NCI-H2196 (cell line): Measurements from ENCODE around the gene LDB2.
A peak's percentile ranks its signal among the peaks of the same experiment; 100 is the strongest.

Source experiments
- DNase-seq: peaks from one replicate; lab custom pipeline; 2025; ENCODE audit not compliant: unreplicated experiment; lab: John Stamatoyannopoulos, UW

LDB2 gene

DNA sequence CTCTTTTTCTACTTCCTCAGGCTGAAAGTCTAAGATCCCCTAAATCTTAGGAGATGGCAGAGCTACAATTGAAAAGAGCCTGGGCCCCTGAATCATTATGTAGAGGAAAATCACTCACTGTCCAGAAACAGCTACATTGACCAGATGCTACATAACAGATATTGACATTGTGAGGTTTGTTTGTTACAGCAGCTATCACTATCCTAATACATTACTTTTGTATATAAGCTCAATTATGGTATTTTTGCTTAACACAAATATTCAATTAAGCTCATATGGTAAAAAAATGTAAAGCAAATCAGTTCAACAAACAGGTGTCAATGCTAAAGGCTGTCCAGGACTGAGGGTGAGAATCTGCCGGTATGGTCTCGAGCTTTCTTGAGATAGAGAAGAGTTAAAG lies 89.4 kb downstream of the LDB2 start:
- no peak for DNase-seq

DNA sequence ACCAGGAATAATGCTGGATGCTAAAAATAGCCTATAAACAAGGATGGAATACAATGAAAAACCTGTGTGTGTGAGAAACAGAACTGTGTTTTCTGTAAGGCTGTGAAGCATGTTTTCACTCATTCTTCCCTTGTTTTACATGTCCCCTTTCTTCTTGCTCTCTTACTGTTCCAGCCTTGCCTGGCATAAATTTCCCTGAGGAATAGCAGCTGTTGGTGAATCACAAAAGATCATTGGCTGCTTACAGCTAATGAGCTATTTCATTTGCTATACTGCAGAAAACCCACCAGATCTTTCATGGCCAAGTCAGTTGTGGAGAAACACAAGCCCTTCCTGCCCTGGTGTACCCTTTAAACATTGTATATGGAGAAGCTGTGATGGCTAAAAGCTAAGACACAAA lies 91.1 kb downstream of the LDB2 start:
- no peak for DNase-seq

DNA sequence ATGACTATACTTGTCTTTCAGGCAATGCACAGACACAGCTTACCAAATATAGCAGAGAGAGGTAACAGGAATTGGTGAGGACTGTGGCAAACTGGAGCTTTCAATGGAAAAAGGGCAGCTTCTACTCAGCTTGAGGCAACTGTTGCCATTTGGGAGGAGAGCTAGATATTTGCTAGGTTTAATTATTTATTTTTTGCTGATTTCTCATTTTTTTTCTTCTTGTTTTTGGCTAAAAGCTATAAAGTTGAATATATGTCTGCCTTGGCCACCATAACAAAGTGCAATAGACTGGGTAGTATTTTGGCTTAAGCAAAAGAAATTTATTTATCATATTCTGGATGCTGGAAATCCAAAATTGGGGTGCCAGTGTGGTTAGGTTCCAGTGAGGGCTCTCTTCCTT lies 93.9 kb downstream of the LDB2 start:
- DNase-seq = no peak

DNA sequence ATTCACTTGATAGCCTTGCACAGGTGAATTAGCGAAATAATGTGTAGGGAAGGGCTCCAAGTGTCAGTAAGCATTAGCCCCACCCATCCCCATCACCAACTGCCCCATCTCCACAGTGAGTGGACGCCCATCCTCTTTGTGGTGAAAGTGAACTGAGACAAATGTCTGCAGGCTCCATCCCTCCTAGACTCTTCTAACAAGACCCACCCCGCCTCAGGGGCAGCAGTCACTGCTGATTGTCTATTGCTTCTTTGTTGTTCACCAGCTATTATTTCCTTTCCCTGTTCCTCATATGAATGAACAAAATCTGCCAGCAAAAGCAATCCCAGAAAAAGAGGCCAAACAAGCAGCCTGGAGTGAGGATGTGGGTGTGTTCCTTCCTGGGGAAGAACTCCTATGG lies 96.4 kb downstream of the LDB2 start:
- no peak for DNase-seq

DNA sequence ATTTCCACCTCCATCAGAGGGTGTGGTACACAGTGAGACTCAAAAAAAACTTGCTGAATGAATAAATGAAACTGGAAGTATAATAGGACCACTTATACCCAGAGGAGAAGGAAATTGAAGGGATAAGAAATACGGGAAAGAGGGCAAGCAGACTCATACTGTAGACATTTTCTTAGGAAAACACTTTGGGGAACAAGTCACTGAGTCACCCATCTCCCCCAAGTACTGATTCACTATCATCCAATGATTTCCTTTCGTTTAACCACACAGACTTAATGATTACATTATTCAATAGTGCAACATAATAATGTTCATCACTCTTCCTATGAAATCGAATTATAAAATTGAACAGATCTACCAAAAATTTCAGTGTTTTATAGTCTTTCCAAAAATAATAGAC lies 97.1 kb downstream of the LDB2 start:
- DNase-seq = no peak

DNA sequence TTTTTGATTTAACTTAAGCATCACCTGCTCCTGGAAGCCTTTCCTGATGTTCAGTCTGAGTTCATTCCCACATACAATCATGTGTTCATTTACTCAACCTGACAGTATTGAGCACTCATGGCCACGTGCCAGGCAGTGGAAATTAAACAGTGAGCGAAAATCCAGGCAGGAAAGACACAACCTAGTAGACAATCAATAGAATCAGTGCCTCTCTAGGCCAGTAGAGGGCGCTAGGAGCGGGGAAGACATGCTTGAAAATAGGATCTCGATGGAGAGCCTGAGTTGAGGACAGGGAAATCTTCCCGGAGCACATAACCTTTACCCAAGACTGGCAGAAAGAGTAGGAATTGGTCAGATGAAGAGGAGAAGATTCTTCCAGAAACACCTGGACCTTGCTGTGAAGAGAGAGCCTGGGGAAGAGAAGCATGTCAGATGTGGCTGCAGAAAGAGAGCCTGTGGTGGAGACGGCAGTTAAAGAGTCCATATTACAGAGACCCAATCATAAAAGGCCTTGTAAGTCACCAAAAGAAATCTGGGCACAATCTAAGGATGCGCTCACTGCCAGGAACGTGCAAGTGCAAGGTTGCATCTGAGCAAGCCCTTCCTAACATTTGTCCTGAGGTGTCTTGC lies 103.5 kb downstream of the LDB2 start:
- DNase-seq = peak; percentile 5

DNA sequence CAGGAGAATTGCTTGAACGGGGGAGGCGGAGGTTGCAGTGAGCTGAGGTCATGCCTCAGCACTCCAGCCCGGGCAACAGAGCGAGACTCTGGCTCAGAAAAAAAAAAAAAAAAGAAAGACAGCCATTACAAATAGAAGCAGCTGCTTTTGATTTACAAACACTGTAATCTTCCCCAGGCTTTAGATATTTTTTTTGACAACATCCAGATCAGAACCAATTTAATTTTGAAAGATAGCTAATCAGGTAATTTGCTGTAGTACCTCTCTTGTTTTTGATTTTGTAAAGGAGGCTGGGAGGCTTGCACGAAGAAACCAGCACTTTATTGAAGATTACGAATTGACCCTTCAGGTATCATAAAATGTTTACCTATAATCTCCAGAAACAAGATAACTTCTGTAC lies 107.0 kb downstream of the LDB2 start:
- DNase-seq = no peak

DNA sequence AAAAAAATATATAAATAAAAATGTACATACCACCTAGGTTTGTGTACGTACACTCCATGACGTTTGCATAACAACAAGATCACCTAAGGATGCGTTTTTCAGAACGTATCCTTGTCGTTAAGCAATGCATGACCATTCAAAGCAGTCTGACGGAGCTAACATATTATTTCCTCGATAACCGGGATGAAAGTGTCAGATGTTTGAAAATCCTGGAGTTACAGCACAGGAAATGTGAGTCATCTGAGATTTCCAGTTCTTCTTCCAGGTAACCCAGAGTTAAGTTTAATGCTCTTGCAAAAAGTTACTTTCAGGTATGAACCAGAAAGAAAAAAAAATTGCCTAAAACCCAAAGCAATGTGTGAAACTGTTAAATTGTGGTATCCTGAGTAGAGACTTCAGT lies 107.9 kb downstream of the LDB2 start:
- DNase-seq = no peak

DNA sequence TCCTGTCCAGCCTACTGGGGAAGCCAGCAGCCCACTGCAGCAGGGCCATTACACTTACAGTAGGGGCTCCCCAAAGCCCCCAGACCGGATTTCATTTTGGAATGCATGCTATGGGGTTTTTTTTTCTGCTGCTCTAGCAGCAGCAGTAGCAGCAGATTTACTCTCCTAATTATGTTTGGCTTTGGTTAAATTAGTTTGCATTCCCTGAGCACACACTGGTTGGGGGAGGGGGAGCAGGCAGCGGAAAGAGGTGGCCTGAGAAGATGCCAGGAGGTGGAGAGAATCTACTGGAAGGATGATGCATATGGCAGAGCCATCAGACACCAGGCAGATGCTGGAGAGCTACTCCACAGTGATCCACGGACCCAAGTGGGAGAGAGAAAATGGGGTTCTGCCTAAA lies 109.6 kb downstream of the LDB2 start:
- no peak for DNase-seq

DNA sequence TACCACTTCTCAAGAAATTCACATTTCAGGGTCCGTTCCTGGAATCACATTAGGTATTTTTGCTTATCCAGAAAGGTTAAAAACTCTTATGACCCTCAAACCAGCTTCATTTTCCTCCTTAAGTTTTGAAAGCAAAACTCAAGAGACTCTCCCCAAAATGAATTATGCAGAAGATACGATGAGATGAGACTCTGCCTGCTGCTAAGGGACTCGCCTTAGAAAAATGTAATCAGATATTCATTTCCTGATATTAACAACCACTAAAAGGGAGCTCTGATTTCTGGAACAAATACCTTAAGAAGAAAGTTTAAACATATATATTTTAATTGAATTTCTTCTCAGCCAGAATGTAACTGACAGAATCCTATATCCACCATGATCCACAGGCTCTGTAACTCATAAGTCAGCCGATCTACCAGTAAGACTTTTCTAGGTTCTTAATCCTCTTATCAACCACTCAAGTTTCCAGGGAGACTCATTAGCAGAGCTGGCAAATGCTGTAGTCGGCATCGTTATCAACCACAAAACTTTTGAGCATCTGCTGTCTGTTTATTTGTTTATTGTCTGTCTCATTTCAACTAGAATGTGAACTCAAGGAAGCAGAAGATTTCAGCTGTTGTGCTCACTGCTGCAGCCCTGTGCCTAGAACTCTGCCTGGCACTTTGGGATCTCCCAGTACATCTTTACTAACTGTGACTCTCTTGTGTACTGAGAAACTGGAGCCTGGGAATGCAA lies 112.5 kb downstream of the LDB2 start:
- DNase-seq = no peak

DNA sequence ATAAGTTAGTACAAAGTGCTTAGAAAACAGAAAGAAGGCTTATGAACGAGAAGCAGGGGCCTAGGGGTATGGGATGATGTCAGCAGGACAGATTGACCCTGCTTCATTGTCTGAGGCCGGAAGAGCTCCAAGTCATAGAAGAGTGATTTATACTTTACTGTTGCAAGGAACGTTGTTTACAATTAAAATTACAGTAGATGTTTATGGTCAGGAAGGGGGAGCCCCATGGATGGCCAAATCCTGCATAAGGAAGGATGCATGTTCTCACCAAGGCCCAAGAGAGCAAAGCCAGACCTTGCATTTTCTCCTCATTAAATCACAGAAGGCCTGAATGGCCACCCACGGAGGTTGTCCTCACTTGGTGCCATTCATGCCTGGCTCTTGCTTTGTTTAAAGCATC lies 115.3 kb downstream of the LDB2 start:
- DNase-seq = no peak

DNA sequence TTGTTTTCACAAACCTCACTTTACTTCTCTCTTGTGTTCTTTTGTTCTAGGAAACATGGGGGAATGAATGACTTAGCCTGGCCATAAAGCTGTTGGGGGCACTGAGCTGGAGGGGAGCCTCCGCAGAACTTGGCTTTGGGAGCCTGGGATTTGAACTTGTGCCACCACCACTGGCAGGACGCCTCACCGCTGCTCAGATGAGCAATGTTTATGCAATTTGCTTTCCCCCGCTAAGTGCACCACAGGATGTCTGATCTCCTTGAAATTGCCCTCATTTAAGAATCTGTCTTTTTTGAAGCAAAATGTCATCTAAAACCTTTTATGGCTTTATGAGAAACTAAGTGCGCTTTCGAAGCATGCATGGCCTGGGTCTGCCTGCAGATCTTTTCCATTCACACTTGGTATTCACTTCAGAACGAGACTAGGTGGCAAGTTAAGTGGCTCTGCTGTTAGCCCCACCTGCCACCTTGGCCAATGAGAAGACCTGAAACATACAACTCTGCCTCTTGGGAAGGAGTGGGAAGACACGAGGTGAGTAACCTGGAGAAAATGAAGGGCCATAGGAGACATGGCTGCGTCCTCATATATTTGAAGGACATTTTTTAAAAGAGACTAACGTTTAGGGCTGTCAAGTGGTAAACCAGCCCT lies 119.3 kb downstream of the LDB2 start:
- no peak for DNase-seq

DNA sequence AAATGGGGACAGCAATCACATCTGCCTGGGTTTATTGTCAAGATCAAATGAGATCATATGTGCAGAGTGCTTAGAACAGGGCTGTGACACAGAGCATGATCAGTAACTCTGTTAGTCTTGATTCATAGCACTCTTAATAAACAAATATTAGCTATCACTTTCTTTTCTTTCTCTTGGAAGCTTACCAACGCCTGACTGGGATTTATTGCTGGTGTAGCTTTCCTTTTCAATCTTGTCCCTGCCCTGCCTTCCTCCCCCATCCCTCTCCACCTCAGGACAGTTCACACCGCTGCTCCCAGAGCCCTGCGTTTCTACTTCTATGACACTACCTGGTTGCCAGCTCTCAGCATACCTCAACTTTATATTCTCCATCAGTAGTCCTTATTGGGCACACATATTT lies 120.7 kb downstream of the LDB2 start:
- DNase-seq = no peak

DNA sequence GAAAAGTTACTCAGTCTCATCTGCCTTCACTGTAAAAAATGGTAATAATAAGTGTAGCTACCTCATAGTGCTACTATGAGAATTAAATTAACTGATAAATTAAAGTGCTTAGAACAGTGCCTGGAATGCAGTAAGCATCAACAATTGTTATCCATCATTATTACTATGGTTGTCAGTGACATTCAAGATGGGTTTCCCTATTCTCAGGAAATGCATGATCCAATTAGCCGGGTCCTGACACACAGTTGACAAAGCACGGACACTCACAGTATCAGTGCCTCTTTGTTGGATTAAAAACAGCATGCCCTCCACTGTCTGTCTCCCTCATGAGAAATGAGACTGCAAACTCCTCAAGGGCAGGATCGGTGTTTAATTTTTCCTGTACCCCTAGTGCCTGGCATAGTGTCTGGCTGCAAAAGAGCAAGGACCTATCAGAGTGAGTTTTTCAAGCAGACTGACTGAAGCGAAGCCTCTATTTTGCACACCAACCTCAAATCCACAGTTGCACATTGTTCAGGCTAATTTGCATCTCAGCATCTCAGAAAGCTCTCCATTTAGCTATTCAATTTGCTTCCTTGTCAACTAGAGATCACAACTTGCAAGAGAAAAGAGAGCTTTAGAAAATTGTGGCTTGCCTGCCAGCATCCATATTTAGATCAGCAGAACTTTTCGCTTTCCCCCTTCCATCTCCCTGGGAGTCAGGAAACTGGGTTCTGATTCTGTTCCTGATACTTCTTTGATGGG lies 122.9 kb downstream of the LDB2 start:
- no peak for DNase-seq

DNA sequence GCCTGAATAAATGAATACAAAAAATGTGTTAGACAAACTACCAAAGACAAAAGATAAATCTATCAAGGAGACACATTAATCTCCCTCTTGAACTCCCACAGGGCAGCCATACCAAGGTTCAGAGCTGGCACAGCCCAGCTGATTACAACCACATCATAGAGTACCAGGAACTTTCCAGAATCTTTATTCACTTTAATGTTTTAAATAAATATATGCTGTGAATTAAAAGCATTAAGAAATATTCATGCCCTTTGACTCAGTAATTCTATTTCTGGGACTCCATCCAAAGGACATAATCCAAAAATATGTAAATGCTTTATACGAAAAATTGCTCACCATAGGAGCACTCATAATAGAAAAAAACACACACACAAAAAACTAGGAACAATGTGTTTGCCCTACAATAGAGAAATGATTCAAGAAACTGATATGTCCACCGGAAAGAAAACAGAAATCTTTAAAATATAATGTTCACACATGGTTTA lies 126.0 kb downstream of the LDB2 start:
- no peak for DNase-seq

DNA sequence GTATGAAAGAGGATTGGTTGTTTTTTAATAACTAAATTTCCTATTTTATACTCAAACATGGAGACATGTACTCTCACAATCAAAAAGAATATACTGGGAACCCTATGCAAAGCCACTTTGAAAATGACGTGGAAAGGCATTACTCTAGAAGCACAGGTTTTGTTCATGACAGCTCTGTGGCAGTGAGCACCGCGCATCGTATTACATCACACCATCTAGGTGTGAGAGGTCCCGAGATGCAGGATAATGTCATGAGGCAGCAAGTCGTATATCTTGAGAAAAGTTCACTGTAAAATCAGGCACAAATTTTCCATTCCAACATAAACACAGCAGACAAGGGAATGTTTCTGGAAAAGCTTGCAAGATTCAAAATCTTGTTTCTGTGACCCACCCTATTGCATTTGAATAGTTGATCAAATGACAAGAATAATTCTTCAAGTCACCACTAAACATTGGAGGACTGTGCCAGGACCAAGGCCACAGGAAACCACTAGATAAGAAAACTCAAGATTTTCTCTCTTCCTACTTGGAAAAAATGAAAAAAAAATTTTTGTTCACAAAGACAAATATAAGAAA lies 127.6 kb downstream of the LDB2 start:
- DNase-seq = no peak

DNA sequence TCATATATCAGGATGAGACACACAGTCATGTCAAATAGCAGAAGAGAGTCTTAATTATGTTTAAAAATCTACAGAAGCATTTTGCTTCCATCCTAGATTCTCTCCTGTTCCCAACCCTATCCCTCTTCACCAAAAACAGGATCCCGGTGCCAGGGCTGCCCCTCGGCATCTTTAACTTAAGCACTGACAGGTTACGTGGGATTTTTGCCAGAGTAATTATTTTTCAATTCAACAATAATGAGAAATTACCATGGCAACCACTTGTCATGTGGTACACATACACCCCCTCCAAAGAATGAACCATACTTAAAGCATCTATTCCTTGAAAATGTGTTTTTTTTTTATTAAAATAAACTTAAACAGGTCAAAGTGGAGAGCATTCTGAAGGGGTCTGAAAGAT lies 130.6 kb downstream of the LDB2 start:
- no peak for DNase-seq

DNA sequence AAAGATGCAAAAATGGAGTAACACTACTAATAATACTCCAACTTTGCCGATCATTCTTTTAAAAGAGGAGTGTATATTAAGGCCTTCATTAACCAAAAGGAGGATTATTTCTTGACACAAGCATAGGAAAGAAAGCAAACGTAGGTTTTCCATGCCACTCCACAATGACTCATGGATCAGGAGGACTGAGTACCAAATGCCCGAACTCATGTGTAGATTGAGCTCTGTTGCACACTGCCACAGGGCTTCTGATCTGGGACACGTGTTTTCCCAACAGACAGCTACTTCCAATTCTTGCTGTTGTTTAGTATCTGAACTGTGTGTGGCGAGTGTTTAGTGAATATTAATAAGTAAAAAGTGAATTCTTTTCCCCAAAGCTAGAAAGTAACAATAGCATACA lies 131.2 kb downstream of the LDB2 start:
- DNase-seq = no peak

DNA sequence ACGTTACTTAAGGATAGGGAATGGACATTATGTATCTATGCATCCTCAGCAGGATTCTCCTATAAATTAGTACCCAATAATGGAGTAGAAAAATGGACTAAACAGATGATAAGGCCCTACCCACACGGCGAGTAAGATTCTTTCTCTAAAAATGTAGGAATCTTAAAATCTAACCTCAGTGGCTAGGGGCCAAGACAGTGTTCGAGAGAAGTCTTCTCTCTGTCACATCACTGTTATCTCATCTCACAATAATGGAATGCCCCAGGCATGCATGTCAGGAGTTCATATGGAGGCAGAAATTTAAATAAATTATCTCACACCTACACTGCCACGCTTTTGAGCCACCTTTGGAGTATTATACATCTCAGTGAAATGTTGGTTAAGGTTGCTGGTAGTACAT lies 132.9 kb downstream of the LDB2 start:
- DNase-seq = no peak

DNA sequence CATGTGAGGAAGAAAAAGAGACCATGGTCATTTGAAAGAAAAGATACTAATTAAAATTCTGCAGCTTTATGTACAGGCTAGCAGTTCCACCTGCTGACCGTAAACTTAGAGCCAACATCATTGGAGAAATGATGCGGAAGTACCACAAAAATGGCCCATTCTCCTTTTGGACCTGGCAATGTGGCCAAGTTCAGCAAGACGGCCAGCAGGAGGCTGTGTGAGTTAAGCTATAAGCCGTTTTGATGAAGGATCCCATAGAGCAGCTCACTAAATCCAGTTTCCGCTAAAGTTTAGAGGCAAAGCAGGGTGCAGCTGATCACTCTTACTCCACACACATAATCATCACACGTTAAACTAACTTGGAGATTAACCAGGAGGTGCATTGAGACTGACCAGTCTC lies 133.8 kb downstream of the LDB2 start:
- DNase-seq = no peak

DNA sequence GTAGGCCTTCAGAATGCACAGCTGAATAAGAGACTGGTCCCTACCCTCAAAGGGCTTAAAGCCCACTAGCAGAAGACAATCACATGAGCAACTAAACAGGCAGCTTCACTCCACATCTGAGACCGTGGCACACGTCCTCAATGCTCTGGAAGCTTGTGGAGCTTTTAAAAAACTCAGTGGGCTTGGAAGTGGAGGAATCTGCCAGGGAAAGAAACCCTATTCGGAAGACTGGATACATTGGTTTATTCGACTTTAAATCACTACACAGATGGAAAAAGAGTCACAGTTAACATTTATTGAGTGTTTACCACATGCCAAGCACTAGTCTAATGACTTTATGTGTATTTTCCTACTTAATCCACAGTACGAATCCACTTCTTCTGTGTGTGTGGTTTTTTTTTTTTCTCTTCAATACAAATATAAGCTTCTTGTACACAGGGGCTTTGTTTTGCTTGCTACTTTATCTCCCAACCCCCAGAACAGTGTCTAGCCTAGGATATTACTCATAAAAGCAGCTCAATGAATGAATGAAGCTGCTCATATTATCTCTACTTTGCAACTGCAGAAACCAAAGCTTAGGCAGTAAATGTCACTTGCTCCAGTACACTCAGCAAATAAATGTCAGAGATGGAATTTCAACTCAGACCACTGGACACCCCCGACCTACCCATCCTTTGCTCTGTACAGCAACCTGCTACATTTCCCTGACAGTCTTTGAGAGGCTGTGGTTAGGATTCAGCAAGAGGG lies 137.7 kb downstream of the LDB2 start:
- DNase-seq = no peak
